H9 (cell line): Measurements from ENCODE around the gene FARS2. TPM values are rescaled to one million over a fixed set of nuclear protein-coding genes. Genes with fewer than 3 reads are reported as not detected.

ENCODE experiments used
- DNase-seq: peaks from one replicate; pipeline ENCODE4 v3.0.0-alpha.2; 2017
- H2AFZ ChIP-seq: one replicate; pipeline ENCODE4 v1.6.1; 2013; ENCODE audit warnings: mild to moderate bottlenecking, low read length, control low read depth, moderate library complexity
- H2AK5ac ChIP-seq: 2 replicates; pipeline ENCODE4 v1.6.1; 2013; ENCODE audit warnings: low read length, control low read depth, mixed read lengths; ENCODE audit not compliant: insufficient read length
- H2BK120ac ChIP-seq: one replicate; pipeline ENCODE4 v1.6.1; 2013; ENCODE audit warnings: low read depth, mild to moderate bottlenecking, low read length, control low read depth, inconsistent platforms; ENCODE audit not compliant: poor library complexity, severe bottlenecking
- H2BK12ac ChIP-seq: 2 replicates; pipeline ENCODE4 v1.6.1; 2013; ENCODE audit warnings: low read length, control low read depth, mixed read lengths, low read depth; ENCODE audit not compliant: insufficient read length
- H2BK15ac ChIP-seq: 2 replicates; pipeline ENCODE4 v1.6.1; 2013; ENCODE audit warnings: low read depth, low read length, control low read depth
- H2BK20ac ChIP-seq: one replicate; pipeline ENCODE4 v1.6.1; 2013; ENCODE audit warnings: low read depth, mild to moderate bottlenecking, low read length, control low read depth, inconsistent platforms; ENCODE audit not compliant: poor library complexity, severe bottlenecking
- H2BK5ac ChIP-seq: 2 replicates; pipeline ENCODE4 v1.6.1; 2013; ENCODE audit warnings: low read length, control low read depth, mixed read lengths; ENCODE audit not compliant: insufficient read length
- H3K14ac ChIP-seq: 2 replicates; pipeline ENCODE4 v1.6.1; 2013; ENCODE audit warnings: low read length, control low read depth; ENCODE audit not compliant: insufficient read depth
- H3K18ac ChIP-seq: 2 replicates; pipeline ENCODE4 v1.6.1; 2013; ENCODE audit warnings: low read depth, mild to moderate bottlenecking, mixed read lengths, low read length, control low read depth; ENCODE audit not compliant: insufficient read length
- H3K23ac ChIP-seq: 2 replicates; pipeline ENCODE4 v1.6.1; 2013; ENCODE audit warnings: low read length, control low read depth, mixed read lengths, low read depth; ENCODE audit not compliant: insufficient read length
- H3K23me2 ChIP-seq: 2 replicates; pipeline ENCODE4 v1.6.1; 2013; ENCODE audit warnings: low read depth, mild to moderate bottlenecking, mixed read lengths, low read length, control low read depth; ENCODE audit not compliant: insufficient read length, poor library complexity, severe bottlenecking
- H3K27ac ChIP-seq: 2 replicates; pipeline ENCODE4 v1.5.1; 2013; ENCODE audit warnings: low read length, control low read depth, mixed read lengths, low read depth; ENCODE audit not compliant: insufficient read length
- H3K27me3 ChIP-seq: 2 replicates; pipeline ENCODE4 v1.6.1; 2013; ENCODE audit warnings: low read length, control low read depth, inconsistent platforms; ENCODE audit not compliant: insufficient read depth
- H3K4ac ChIP-seq: 2 replicates; pipeline ENCODE4 v1.6.1; 2013; ENCODE audit warnings: low read depth, mild to moderate bottlenecking, control low read depth, inconsistent platforms, low read length, moderate library complexity
- H3K4me1 ChIP-seq: 2 replicates; pipeline ENCODE4 v1.6.1; 2013; ENCODE audit warnings: low read length, control low read depth, inconsistent platforms; ENCODE audit not compliant: insufficient read depth
- H3K4me2 ChIP-seq: 2 replicates; pipeline ENCODE4 v1.6.1; 2013; ENCODE audit warnings: low read length, control low read depth, mixed read lengths; ENCODE audit not compliant: insufficient read length, insufficient read depth
- H3K56ac ChIP-seq: 2 replicates; pipeline ENCODE4 v1.6.1; 2013; ENCODE audit warnings: low read depth, mild to moderate bottlenecking, mixed read lengths, low read length, control low read depth; ENCODE audit not compliant: insufficient read length
- H3K79me1 ChIP-seq: 2 replicates; pipeline ENCODE4 v1.6.1; 2013; ENCODE audit warnings: low read depth, mild to moderate bottlenecking, moderate library complexity, low read length, control low read depth, inconsistent platforms; ENCODE audit not compliant: insufficient read depth, poor library complexity, severe bottlenecking
- H3K79me2 ChIP-seq: 2 replicates; pipeline ENCODE4 v1.6.1; 2013; ENCODE audit warnings: low read length, control low read depth, inconsistent platforms; ENCODE audit not compliant: insufficient read depth
- H3K9ac ChIP-seq: 2 replicates; pipeline ENCODE4 v1.6.1; 2013; ENCODE audit warnings: low read length, control low read depth, mixed read lengths; ENCODE audit not compliant: insufficient read length; ENCODE audit errors: extremely low read depth
- H3K9me3 ChIP-seq: one replicate; pipeline ENCODE4 v1.6.1; 2013; ENCODE audit warnings: low read depth, low read length, inconsistent platforms; ENCODE audit not compliant: control insufficient read depth
- H3T11ph ChIP-seq: one replicate; pipeline ENCODE4 v1.6.1; 2013; ENCODE audit warnings: mild to moderate bottlenecking, low read length, control low read depth, inconsistent platforms
- H4K20me1 ChIP-seq: one replicate; pipeline ENCODE4 v1.6.1; 2013; ENCODE audit not compliant: control insufficient read depth, insufficient read length, insufficient read depth
- H4K5ac ChIP-seq: 2 replicates; pipeline ENCODE4 v1.6.1; 2013; ENCODE audit warnings: low read depth, mild to moderate bottlenecking, mixed read lengths, low read length, control low read depth; ENCODE audit not compliant: insufficient read length
- H4K8ac ChIP-seq: replicated peaks from 2 replicates; pipeline ENCODE4 v1.6.1; 2013; ENCODE audit warnings: low read length, control low read depth, mixed read lengths, low read depth; ENCODE audit not compliant: insufficient read length
- H4K91ac ChIP-seq: 2 replicates; pipeline ENCODE4 v1.6.1; 2013; ENCODE audit warnings: low read depth, mild to moderate bottlenecking, moderate library complexity, mixed read lengths, low read length, control low read depth; ENCODE audit not compliant: insufficient read length
- H3K27ac Mint-ChIP-seq, 3 experiments: 2 replicates in 2 of 3; 3 replicates in 1 of 3; pipeline ENCODE4 v1.8.0; 2020 to 2021; ENCODE audit warnings: mixed read lengths in 3 of 3, mild to moderate bottlenecking in 1 of 3, moderate library complexity in 1 of 3
- H3K27me3 Mint-ChIP-seq: 2 replicates; pipeline ENCODE4 v1.8.0; 2021; ENCODE audit warnings: low read depth, mild to moderate bottlenecking, moderate library complexity, mixed read lengths
- H3K36me3 Mint-ChIP-seq, 3 experiments: 2 replicates in 2 of 3; 3 replicates in 1 of 3; pipeline ENCODE4 v1.8.0; 2020 to 2021; ENCODE audit warnings: low read depth in 3 of 3, mixed read lengths in 3 of 3; ENCODE audit not compliant: insufficient read depth in 1 of 3
- H3K4me1 Mint-ChIP-seq, 2 experiments: 2 replicates each; pipeline ENCODE4 v1.8.0; 2020; ENCODE audit warnings: mixed read lengths in 2 of 2
- H3K4me3 Mint-ChIP-seq, 2 experiments: 2 replicates in 1 of 2; 3 replicates in 1 of 2; pipeline ENCODE4 v1.8.0; 2020 to 2021; ENCODE audit warnings: mild to moderate bottlenecking in 2 of 2, mixed read lengths in 2 of 2, moderate library complexity in 1 of 2
- H3K9me3 Mint-ChIP-seq, 2 experiments: 2 replicates in 1 of 2; 3 replicates in 1 of 2; pipeline ENCODE4 v1.8.0; 2020; ENCODE audit warnings: mild to moderate bottlenecking in 2 of 2, mixed read lengths in 2 of 2, moderate library complexity in 1 of 2
- CTCF ChIP-seq: fragments of 200-600 bp; sonication (generic); conservative IDR thresholded peaks from 3 replicates; pipeline ENCODE4 v1.8.0; 2021; ENCODE audit warnings: antibody characterized with exemption, mild to moderate bottlenecking
- WGBS: extraction: QIAGEN DNeasy Blood & Tissue Kit; methylation state at CpG from one replicate; pipeline ENCODE4 v1.1.7; 2013; ENCODE audit warnings: missing lambda C conversion rate, low lambda C conversion rate, mixed read lengths; ENCODE audit not compliant: insufficient read length; ENCODE audit errors: extremely low coverage; 5-methylcytosine and 5-hydroxymethylcytosine counted together
- total RNA-seq: library from RNA; stranded (reverse); gene quantifications from 2 replicates; pipeline ENCODE4 v1.2.1, GENCODE V29; 2021

The FARS2 gene
- total RNA-seq, 1 experiment from 2014 or later = 8.5 TPM

DNA sequence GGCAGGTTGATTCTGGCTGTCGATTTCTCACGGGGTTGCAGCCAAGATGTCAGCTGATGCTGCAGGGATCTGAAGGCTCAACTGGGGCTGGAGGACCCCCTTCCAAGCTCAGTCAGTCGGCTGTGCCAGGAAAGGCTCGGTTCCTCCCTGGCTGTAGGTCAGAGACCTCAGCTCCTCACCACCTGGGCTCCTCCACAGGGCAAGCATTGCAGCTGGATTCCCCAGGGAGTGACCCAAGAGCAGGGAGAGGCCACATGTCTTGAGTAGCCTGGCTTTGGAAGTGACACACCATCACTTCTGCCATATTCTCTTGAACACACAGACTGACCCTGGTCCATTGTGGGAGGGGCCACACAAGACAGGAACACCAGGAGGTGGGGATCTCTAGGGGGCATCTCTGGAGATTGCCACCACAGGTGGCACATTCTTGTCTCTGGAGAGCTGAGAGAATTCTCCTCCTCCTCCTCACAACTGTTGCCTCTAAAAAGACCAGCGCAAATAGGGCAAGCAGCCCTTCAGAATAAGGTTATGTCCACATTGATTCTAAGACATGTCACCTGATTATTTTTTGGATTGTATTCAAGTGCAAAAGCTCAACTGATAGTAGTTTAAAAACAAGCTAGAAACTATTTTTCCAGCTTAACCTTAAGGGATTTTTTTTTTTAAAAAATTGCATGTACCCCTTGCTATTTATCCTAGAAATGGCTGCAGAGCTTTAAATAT is 474.9 kb downstream of the FARS2 start:
- Mint-ChIP-seq H3K36me3 (no peaks in the 10 kb centered on the region), H3K27ac (peak overlapping the region in 1 of 3 experiments; percentile 18; a peak in 1 of 7 replicates)
- no peak overlapping the region for H3K4ac ChIP-seq

More for the DNA sequence above, 474.9 kb downstream of the FARS2 start:
- Histone ChIP-seq H2AFZ (no peak overlapping the region), H3K79me1 (no peaks in the 10 kb centered on the region), H3K18ac (no peak overlapping the region), H4K91ac (no peak overlapping the region), H3K14ac (no peak overlapping the region), H3K9ac (no peak overlapping the region), H3K27me3 (no peaks in the 10 kb centered on the region), H3K9me3 (no peaks in the 10 kb centered on the region), H2BK15ac (no peak overlapping the region), H3K23me2 (no peaks in the 10 kb centered on the region), H2AK5ac (no peak overlapping the region), H3K23ac (no peak overlapping the region), H3T11ph (no peak overlapping the region), H3K27ac (no peak overlapping the region), H2BK5ac (no peak overlapping the region), H3K4me2 (no peak overlapping the region), H4K5ac (no peak overlapping the region), H2BK12ac (no peak overlapping the region), H3K56ac (no peak overlapping the region), H3K79me2 (no peaks in the 10 kb centered on the region), H3K4me1 (no peaks in the 10 kb centered on the region), H2BK120ac (no peak overlapping the region), H4K20me1 (no peaks in the 10 kb centered on the region), H4K8ac (no peak overlapping the region), H2BK20ac (no peak overlapping the region)
- WGBS = no CpG with 5 or more reads among the region's 5 CpGs
- H3K4me3 Mint-ChIP-seq = no peak overlapping the region
- TF ChIP-seq CTCF = no peak
- no peaks in the 10 kb centered on the region for H3K9me3 Mint-ChIP-seq
- no peaks in the 10 kb centered on the region for H3K27me3 Mint-ChIP-seq
- peaks cover 3 to 4% of the 10 kb centered on the region in 2 experiments; a peak in 1 of 4 replicates for H3K4me1 Mint-ChIP-seq
- no peak for DNase-seq
